Measurements from ENCODE around the gene RALGAPA2.

GRCh38 chr20:20655883-20656282 lies 56.6 kb downstream of the RALGAPA2 start:
- TF ChIP-seq, protein P1, sequence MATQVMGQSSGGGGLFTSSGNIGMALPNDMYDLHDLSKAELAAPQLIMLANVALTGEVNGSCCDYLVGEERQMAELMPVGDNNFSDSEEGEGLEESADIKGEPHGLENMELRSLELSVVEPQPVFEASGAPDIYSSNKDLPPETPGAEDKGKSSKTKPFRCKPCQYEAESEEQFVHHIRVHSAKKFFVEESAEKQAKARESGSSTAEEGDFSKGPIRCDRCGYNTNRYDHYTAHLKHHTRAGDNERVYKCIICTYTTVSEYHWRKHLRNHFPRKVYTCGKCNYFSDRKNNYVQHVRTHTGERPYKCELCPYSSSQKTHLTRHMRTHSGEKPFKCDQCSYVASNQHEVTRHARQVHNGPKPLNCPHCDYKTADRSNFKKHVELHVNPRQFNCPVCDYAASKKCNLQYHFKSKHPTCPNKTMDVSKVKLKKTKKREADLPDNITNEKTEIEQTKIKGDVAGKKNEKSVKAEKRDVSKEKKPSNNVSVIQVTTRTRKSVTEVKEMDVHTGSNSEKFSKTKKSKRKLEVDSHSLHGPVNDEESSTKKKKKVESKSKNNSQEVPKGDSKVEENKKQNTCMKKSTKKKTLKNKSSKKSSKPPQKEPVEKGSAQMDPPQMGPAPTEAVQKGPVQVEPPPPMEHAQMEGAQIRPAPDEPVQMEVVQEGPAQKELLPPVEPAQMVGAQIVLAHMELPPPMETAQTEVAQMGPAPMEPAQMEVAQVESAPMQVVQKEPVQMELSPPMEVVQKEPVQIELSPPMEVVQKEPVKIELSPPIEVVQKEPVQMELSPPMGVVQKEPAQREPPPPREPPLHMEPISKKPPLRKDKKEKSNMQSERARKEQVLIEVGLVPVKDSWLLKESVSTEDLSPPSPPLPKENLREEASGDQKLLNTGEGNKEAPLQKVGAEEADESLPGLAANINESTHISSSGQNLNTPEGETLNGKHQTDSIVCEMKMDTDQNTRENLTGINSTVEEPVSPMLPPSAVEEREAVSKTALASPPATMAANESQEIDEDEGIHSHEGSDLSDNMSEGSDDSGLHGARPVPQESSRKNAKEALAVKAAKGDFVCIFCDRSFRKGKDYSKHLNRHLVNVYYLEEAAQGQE (IDR thresholded peaks at IDR 0.05) = no peak
- TF ChIP-seq MAFK (IDR thresholded peaks at IDR 0.05; ENCODE audit: partially characterized antibody) (no peak), CEBPB (IDR thresholded peaks at IDR 0.05) (no peak), USF2 (IDR thresholded peaks at IDR 0.05) (no peak), CTCF (IDR thresholded peaks at IDR 0.05) (no peak)
